ENCODE measurements around the gene TARS3. TPM values are rescaled to one million over a fixed set of nuclear protein-coding genes. Genes with fewer than 3 reads are reported as not detected.

Gene TARS3
- total RNA-seq, 1 experiment from 2014 or later = 10.8 TPM

- in situ Hi-C loops (cut with HindIII; ENCODE audit: low pct_unique_long_range_greater_than_20kb, low sequenced_read_pairs) = no loop called here
- no peak for DNase-seq (ENCODE audit: low read depth, low spot score)
Observed at GRCh38 chr15:101712078-101712477, 12.2 kb downstream of the TARS3 start.

- no peak for DNase-seq (ENCODE audit: low read depth, low spot score)
- in situ Hi-C loops (cut with HindIII; ENCODE audit: low pct_unique_long_range_greater_than_20kb, low sequenced_read_pairs) = no loop called here
Observed at GRCh38 chr15:101710806-101711205, 13.5 kb downstream of the TARS3 start.

GRCh38 chr15:101709466-101709865 is 14.8 kb downstream of the TARS3 start:
- in situ Hi-C loops (cut with HindIII; ENCODE audit: low pct_unique_long_range_greater_than_20kb, low sequenced_read_pairs) = no loop called here
- DNase-seq (ENCODE audit: low read depth, low spot score) = no peak

GRCh38 chr15:101707983-101708382 is 16.3 kb downstream of the TARS3 start:
- in situ Hi-C loops (cut with HindIII; ENCODE audit: low pct_unique_long_range_greater_than_20kb, low sequenced_read_pairs) = no loop called here
- DNase-seq (ENCODE audit: low read depth, low spot score) = no peak

- in situ Hi-C loops (cut with HindIII; ENCODE audit: low pct_unique_long_range_greater_than_20kb, low sequenced_read_pairs) = no loop called here
- DNase-seq (ENCODE audit: low read depth, low spot score) = no peak
Observed at GRCh38 chr15:101702077-101702476, 22.2 kb downstream of the TARS3 start.

- in situ Hi-C loops (cut with HindIII; ENCODE audit: low pct_unique_long_range_greater_than_20kb, low sequenced_read_pairs) = no loop called here
Observed at GRCh38 chr15:101698314-101698713, 26.0 kb downstream of the TARS3 start.

GRCh38 chr15:101697488-101697887 is 26.8 kb downstream of the TARS3 start:
- no peak for DNase-seq (ENCODE audit: low read depth, low spot score)
- in situ Hi-C loops (cut with HindIII; ENCODE audit: low pct_unique_long_range_greater_than_20kb, low sequenced_read_pairs) = no loop called here

More at GRCh38 chr15:101698314-101698713, 26.0 kb downstream of the TARS3 start:
- no peak for DNase-seq (ENCODE audit: low read depth, low spot score)

- no peak for DNase-seq (ENCODE audit: low read depth, low spot score)
- in situ Hi-C loops (cut with HindIII; ENCODE audit: low pct_unique_long_range_greater_than_20kb, low sequenced_read_pairs) = no loop called here
Observed at GRCh38 chr15:101696829-101697228, 27.4 kb downstream of the TARS3 start.

- DNase-seq (ENCODE audit: low read depth, low spot score) = peak; percentile 25
- in situ Hi-C loops (cut with HindIII; ENCODE audit: low pct_unique_long_range_greater_than_20kb, low sequenced_read_pairs) = no loop called here
Observed at GRCh38 chr15:101694261-101694660, 30.0 kb downstream of the TARS3 start.

- no peak for DNase-seq (ENCODE audit: low read depth, low spot score)
Observed at GRCh38 chr15:101692801-101693598, 31.3 kb downstream of the TARS3 start.

GRCh38 chr15:101689901-101690300 is 34.4 kb downstream of the TARS3 start:
- no peak for DNase-seq (ENCODE audit: low read depth, low spot score)
- in situ Hi-C loops (cut with HindIII; ENCODE audit: low pct_unique_long_range_greater_than_20kb, low sequenced_read_pairs) = no loop called here

More at GRCh38 chr15:101692801-101693598, 31.3 kb downstream of the TARS3 start:
- in situ Hi-C loops (cut with HindIII; ENCODE audit: low pct_unique_long_range_greater_than_20kb, low sequenced_read_pairs) = no loop called here

GRCh38 chr15:101686718-101687117 is 37.6 kb downstream of the TARS3 start:
- in situ Hi-C loops (cut with HindIII; ENCODE audit: low pct_unique_long_range_greater_than_20kb, low sequenced_read_pairs) = no loop called here
- DNase-seq (ENCODE audit: low read depth, low spot score) = no peak

GRCh38 chr15:101684877-101685276 is 39.4 kb downstream of the TARS3 start:
- in situ Hi-C loops (cut with HindIII; ENCODE audit: low pct_unique_long_range_greater_than_20kb, low sequenced_read_pairs) = no loop called here
- no peak for DNase-seq (ENCODE audit: low read depth, low spot score)

GRCh38 chr15:101684384-101684783 is 39.9 kb downstream of the TARS3 start:
- no peak for DNase-seq (ENCODE audit: low read depth, low spot score)
- in situ Hi-C loops (cut with HindIII; ENCODE audit: low pct_unique_long_range_greater_than_20kb, low sequenced_read_pairs) = no loop called here

- no peak for DNase-seq (ENCODE audit: low read depth, low spot score)
- in situ Hi-C loops (cut with HindIII; ENCODE audit: low pct_unique_long_range_greater_than_20kb, low sequenced_read_pairs) = no loop called here
Observed at GRCh38 chr15:101679806-101680205, 44.5 kb downstream of the TARS3 start.

- DNase-seq (ENCODE audit: low read depth, low spot score) = no peak
- in situ Hi-C loops (cut with HindIII; ENCODE audit: low pct_unique_long_range_greater_than_20kb, low sequenced_read_pairs) = no loop called here
Observed at GRCh38 chr15:101676921-101677329, 47.3 kb downstream of the TARS3 start.

- in situ Hi-C loops (cut with HindIII; ENCODE audit: low pct_unique_long_range_greater_than_20kb, low sequenced_read_pairs) = no loop called here
- no peak for DNase-seq (ENCODE audit: low read depth, low spot score)
Observed at GRCh38 chr15:101675796-101676582, 48.3 kb downstream of the TARS3 start.

GRCh38 chr15:101675015-101675414 is 49.3 kb downstream of the TARS3 start:
- in situ Hi-C loops (cut with HindIII; ENCODE audit: low pct_unique_long_range_greater_than_20kb, low sequenced_read_pairs) = no loop called here
- no peak for DNase-seq (ENCODE audit: low read depth, low spot score)

- no peak for DNase-seq (ENCODE audit: low read depth, low spot score)
- in situ Hi-C loops (cut with HindIII; ENCODE audit: low pct_unique_long_range_greater_than_20kb, low sequenced_read_pairs) = no loop called here
Observed at GRCh38 chr15:101672298-101672697, 52.0 kb downstream of the TARS3 start.
